Gastrocnemius medialis (tissue), 4 donors: ENCODE data around the gene MTMR11. TPM values are rescaled to one million over a fixed set of nuclear protein-coding genes. Genes with fewer than 3 reads are reported as not detected.
A peak's percentile ranks its signal among the peaks of the same experiment; 100 is the strongest.

Experiments used
- ATAC-seq, 2 donors: fragments of 150-250 bp; one replicate each; pipeline ENCODE4 v1.9.1; 2016
- DNase-seq, 2 donors: peaks; one replicate each; pipeline ENCODE4 v3.0.0-alpha.2; 2019
- H3K27ac ChIP-seq, 4 donors: fragments of 200-600 bp; sonication (generic); 1 replicate in 1 of 4; 2 replicates in 3 of 4; pipeline ENCODE4 v1.5.1; 2016 to 2018; ENCODE audit warnings: mild to moderate bottlenecking in 2 of 4, moderate library complexity in 1 of 4
- H3K27me3 ChIP-seq, 3 donors: fragments of 200-600 bp; sonication (generic) in 2 of 3; 1 replicate in 1 of 3; 2 replicates in 2 of 3; pipeline versions ENCODE4 v1.5.1 to v1.6.0; 2016 to 2019; ENCODE audit warnings: mild to moderate bottlenecking in 1 of 3, moderate library complexity in 1 of 3
- H3K36me3 ChIP-seq, 2 donors: fragments of 200-600 bp; sonication (generic) in 1 of 2; one replicate each; pipeline ENCODE4 v1.5.1; 2017 to 2018
- H3K4me1 ChIP-seq, 2 donors: fragments of 200-600 bp; sonication (generic) in 1 of 2; one replicate each; pipeline ENCODE4 v1.5.1; 2016 to 2017; ENCODE audit warnings: mild to moderate bottlenecking in 2 of 2
- H3K4me3 ChIP-seq, 4 donors: fragments of 200-600 bp; sonication (generic) in 3 of 4; 1 replicate in 1 of 4; 2 replicates in 3 of 4; pipeline ENCODE4 v1.5.1; 2016 to 2019; ENCODE audit warnings: mild to moderate bottlenecking in 2 of 4
- H3K9me3 ChIP-seq, 3 donors: fragments of 200-600 bp; sonication (generic) in 2 of 3; 1 replicate in 1 of 3; 2 replicates in 2 of 3; pipeline ENCODE4 v1.5.1; 2016 to 2019
- POLR2A ChIP-seq, 2 donors: fragments of 450-650 bp; IDR thresholded peaks; one replicate each; pipeline ENCODE4 v1.6.1; 2017; ENCODE audit warnings: antibody characterized with exemption in 2 of 2, mild to moderate bottlenecking in 2 of 2, moderate library complexity in 2 of 2
- in situ Hi-C, 4 donors: fragments of 200-750 bp; cut with MboI; loops; one replicate each; pipeline versions ENCODE4 v1.15.0 to v1.8.0; 2017; ENCODE audit warnings: low sequenced_read_pairs in 4 of 4
- intact Hi-C: fragments of 100-400 bp; cut with DNase I; formaldehyde crosslinking; loops from one replicate; pipeline ENCODE4 v1.15.1; 2023; ENCODE audit warnings: low total_unique reads
- total RNA-seq, 4 donors: library from RNA; depleted of rRNA; stranded (reverse); fragments of >200 nt; gene quantifications; one replicate each; pipeline versions ENCODE4 v1.1.0 to v1.2.3, GENCODE V29; 2016
- TF ChIP-seq, protein P1 (sequence below), 5 experiments: fragments of 450-650 bp in 3 of 5; fragments of 200-600 bp in 2 of 5; sonication (generic) in 2 of 5; IDR thresholded peaks in 4 of 5; conservative IDR thresholded peaks in 1 of 5; 1 replicate in 4 of 5; 2 replicates in 1 of 5; pipeline ENCODE4 v1.5.1; 2016 to 2019; ENCODE audit warnings: antibody characterized with exemption in 5 of 5, mild to moderate bottlenecking in 3 of 5, moderate library complexity in 3 of 5

Gene MTMR11
- total RNA-seq, 4 donors from 2014 or later: 1.2 to 4.6 (median 3.5) TPM

DNA sequence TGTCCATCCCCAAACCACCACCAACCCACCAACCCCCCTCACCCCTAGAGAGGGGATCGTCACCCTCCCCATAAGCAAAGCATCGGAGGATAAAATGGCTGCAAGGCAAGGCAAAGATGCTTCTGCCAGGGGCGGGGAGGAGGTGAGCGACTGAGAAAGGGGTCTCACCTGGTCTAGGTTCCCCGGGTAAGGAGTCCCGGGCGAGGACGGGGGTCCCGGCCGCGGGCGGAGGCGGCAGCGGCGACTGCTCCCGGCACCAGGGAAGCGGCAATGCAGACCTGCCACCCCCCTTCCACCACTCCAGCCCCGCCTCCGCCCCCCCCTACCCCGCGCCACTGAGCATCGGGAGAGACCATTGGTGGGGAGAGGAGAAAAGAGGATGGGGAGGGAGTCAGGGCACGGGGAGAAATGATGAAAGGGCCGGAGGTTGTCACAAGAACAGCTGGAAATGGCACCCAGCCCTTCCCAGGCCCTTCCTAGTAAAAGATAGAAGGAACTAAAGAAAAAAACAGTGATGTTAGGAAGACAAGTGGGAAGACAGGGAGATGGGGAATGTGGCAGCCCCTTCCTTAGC, 19.0 kb downstream of the MTMR11 start, which contains the start of gene SV2A:
Gene SV2A, minus strand, starts transcription at position 274 of the 574 bp plus-strand sequence. CDS start 4,004 bp downstream, outside the sequence.
- no peak for ATAC-seq
- Histone ChIP-seq H3K9me3 (no peaks in the 10 kb centered on the region), H3K4me1 (no peaks in the 10 kb centered on the region), H3K27me3 (peaks cover 11 to 19% (median 13%) of the 10 kb centered on the region in 3 donors), H3K4me3 (peak within 1 kb of the TSS in 3 of 4 donors; percentile 33 to 44 (median 36)), H3K36me3 (peaks cover 0 to 10% of the 10 kb centered on the region in 2 donors), H3K27ac (no peak within 1 kb of the TSS)
- TF ChIP-seq, protein P1, sequence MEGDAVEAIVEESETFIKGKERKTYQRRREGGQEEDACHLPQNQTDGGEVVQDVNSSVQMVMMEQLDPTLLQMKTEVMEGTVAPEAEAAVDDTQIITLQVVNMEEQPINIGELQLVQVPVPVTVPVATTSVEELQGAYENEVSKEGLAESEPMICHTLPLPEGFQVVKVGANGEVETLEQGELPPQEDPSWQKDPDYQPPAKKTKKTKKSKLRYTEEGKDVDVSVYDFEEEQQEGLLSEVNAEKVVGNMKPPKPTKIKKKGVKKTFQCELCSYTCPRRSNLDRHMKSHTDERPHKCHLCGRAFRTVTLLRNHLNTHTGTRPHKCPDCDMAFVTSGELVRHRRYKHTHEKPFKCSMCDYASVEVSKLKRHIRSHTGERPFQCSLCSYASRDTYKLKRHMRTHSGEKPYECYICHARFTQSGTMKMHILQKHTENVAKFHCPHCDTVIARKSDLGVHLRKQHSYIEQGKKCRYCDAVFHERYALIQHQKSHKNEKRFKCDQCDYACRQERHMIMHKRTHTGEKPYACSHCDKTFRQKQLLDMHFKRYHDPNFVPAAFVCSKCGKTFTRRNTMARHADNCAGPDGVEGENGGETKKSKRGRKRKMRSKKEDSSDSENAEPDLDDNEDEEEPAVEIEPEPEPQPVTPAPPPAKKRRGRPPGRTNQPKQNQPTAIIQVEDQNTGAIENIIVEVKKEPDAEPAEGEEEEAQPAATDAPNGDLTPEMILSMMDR (IDR thresholded peaks at IDR 0.05 in 4 of 5, conservative IDR thresholded peaks at IDR 0.05 in 1 of 5): no peak
- no peak for TF ChIP-seq POLR2A (IDR thresholded peaks at IDR 0.05)
- DNase-seq: no peak
- in situ Hi-C loops (no loop called here), intact Hi-C loops (no loop called here)

GRCh38 chr1:149916898-149917252, 19.8 kb downstream of the MTMR11 start:
- no peak for ATAC-seq
- H3K4me3 ChIP-seq: no peak overlapping the region

GRCh38 chr1:149916193-149916897, 20.3 kb downstream of the MTMR11 start:
- no peaks in the 10 kb centered on the region for H3K9me3 ChIP-seq
- intact Hi-C loops (no loop called here), in situ Hi-C loops (no loop called here)
- ATAC-seq: no peak
- peaks cover 11 to 19% (median 13%) of the 10 kb centered on the region in 3 donors for H3K27me3 ChIP-seq
- H3K27ac ChIP-seq: no peak overlapping the region
- no peaks in the 10 kb centered on the region for H3K36me3 ChIP-seq
- TF ChIP-seq, protein P1 (IDR thresholded peaks at IDR 0.05 in 4 of 5, conservative IDR thresholded peaks at IDR 0.05 in 1 of 5): no peak
- no peak for TF ChIP-seq POLR2A (IDR thresholded peaks at IDR 0.05)
- DNase-seq: no peak
- H3K4me1 ChIP-seq: no peaks in the 10 kb centered on the region
- no peak overlapping the region for H3K4me3 ChIP-seq

More at GRCh38 chr1:149916898-149917252, 19.8 kb downstream of the MTMR11 start:
- Histone ChIP-seq H3K36me3 (peaks cover 0 to 3% of the 10 kb centered on the region in 2 donors), H3K27me3 (peaks cover 11 to 19% (median 13%) of the 10 kb centered on the region in 3 donors), H3K9me3 (no peaks in the 10 kb centered on the region), H3K27ac (no peak overlapping the region), H3K4me1 (no peaks in the 10 kb centered on the region)
- TF ChIP-seq, protein P1 (IDR thresholded peaks at IDR 0.05 in 4 of 5, conservative IDR thresholded peaks at IDR 0.05 in 1 of 5): no peak
- DNase-seq: no peak
- in situ Hi-C loops (no loop called here), intact Hi-C loops (no loop called here)

DNA sequence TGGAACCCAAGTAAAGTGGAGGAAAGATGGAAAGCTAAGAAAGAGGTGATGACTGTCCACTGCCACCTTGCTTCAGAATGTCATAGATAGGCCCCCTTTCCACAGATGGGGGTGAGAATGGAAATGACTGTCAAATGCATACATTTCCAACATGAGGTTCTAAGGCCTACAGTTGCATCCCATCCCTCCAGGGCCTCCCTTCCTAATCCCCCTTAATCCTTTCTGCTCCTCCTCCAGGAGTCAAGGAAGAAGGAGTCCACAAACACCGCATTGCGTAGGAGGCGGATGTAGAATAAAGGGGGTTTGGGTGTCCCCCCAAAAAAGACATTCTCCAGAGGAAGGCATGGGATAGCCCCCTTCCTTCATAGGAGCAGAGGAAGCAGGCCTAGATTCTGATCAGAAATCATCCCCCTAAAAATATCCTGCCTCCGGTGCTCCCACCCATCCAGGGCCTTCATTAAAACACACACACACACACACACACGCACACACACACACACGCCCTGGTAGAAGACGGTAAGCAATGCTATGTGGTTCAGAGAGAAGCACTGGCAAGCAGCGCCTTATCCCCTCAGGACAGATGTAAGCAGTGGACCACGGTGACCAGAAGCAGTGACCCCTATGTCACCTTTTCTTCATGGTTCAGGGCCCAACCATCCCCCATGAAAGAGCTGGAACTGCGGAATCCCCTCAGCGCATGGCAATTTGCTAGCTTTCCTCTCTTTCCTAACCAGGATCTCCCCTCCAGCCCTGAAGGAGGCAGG, 21.1 kb downstream of the MTMR11 start:
- peaks cover 11 to 19% (median 13%) of the 10 kb centered on the region in 3 donors for H3K27me3 ChIP-seq
- in situ Hi-C loops (no loop called here), intact Hi-C loops (no loop called here)
- no peaks in the 10 kb centered on the region for H3K9me3 ChIP-seq
- no peak for TF ChIP-seq POLR2A (IDR thresholded peaks at IDR 0.05)
- TF ChIP-seq, protein P1 (IDR thresholded peaks at IDR 0.05 in 4 of 5, conservative IDR thresholded peaks at IDR 0.05 in 1 of 5): no peak
- H3K4me1 ChIP-seq: no peaks in the 10 kb centered on the region
- ATAC-seq: no peak
- DNase-seq: no peak
- no peak overlapping the region for H3K27ac ChIP-seq
- no peaks in the 10 kb centered on the region for H3K36me3 ChIP-seq
- H3K4me3 ChIP-seq: no peak overlapping the region
